GM12801 (cell line): Measurements from ENCODE around the gene ADAM22.

ENCODE experiments used
- CTCF ChIP-seq: IDR thresholded peaks from one replicate; pipeline ENCODE4 v1.5.1; 2011; ENCODE audit warnings: control low read depth; ENCODE audit not compliant: insufficient read length; ENCODE audit errors: extremely low read depth

ADAM22 gene

GRCh38 chr7:87941138-87941537, 7.1 kb downstream of the ADAM22 start:
- no peak for TF ChIP-seq CTCF

GRCh38 chr7:87944547-87944946, 10.5 kb downstream of the ADAM22 start:
- no peak for TF ChIP-seq CTCF

- TF ChIP-seq CTCF: no peak
Measured at GRCh38 chr7:87948371-87948770, 14.3 kb downstream of the ADAM22 start.

GRCh38 chr7:87959336-87959735, 25.3 kb downstream of the ADAM22 start:
- TF ChIP-seq CTCF: no peak

- TF ChIP-seq CTCF: no peak
Measured at GRCh38 chr7:87960239-87960638, 26.2 kb downstream of the ADAM22 start.

- TF ChIP-seq CTCF: no peak
Measured at GRCh38 chr7:87961754-87962153, 27.7 kb downstream of the ADAM22 start.

GRCh38 chr7:87966271-87966670, 32.2 kb downstream of the ADAM22 start:
- no peak for TF ChIP-seq CTCF

- TF ChIP-seq CTCF: no peak
Measured at GRCh38 chr7:87968021-87968420, 34.0 kb downstream of the ADAM22 start.
